ENCODE measurements around the gene CFI. TPM values are rescaled to one million over a fixed set of nuclear protein-coding genes. Genes with fewer than 3 reads are reported as not detected.

Gene CFI
- total and polyA plus RNA-seq, 2 of the 8 experiments (the other 6 are each of a cell fraction or from before 2014, with no cell fraction given): not detected

GRCh38 chr4:109821185-109821584 is 19.4 kb upstream of the CFI start:
- H3K27me3 ChIP-seq (replicated peaks in 1 of 4; ENCODE audit: control insufficient read depth in 3 of 4, extremely low read depth in 1 of 4, insufficient read depth in 3 of 4, low read length in 3 of 4): no peaks in the 10 kb centered on the region
- peaks cover 3% of the 10 kb centered on the region for H3K23me2 ChIP-seq (ENCODE audit: low read depth, low read length)
- WGBS, 2 experiments (ENCODE audit: extremely low coverage in 1 of 2, insufficient coverage in 1 of 2, insufficient read length in 1 of 2, insufficient replicate concordance in 2 of 2, low coverage in 1 of 2, low lambda C conversion rate in 2 of 2, missing lambda C conversion rate in 1 of 2): 93% methylated on average over 2 of the region's 2 CpGs; no CpG with 5 or more reads in 1 of the 2 experiments
- H3K4ac ChIP-seq (replicated peaks; ENCODE audit: insufficient read length, low read depth, low read length): no peak overlapping the region
- no peak overlapping the region for H2AK5ac ChIP-seq (ENCODE audit: low read depth, low read length)
- H3K4me1 ChIP-seq (replicated peaks in 1 of 4; ENCODE audit: control insufficient read depth in 3 of 4, insufficient read depth in 4 of 4, low read length in 3 of 4): no peaks in the 10 kb centered on the region; a peak in 1 of 7 replicates
- FAIRE-seq (no peak), DNase-seq (ENCODE audit: low read depth in 1 of 2, low spot score in 2 of 2) (no peak)
- H3K79me2 ChIP-seq (ENCODE audit: control insufficient read depth in 1 of 2, insufficient read depth in 2 of 2, low read length in 2 of 2): peaks cover 8 to 50% of the 10 kb centered on the region in 2 experiments
- no peak overlapping the region for H3K56ac ChIP-seq (replicated peaks; ENCODE audit: insufficient read length, low read depth, low read length)
- no peak overlapping the region for H3K27ac ChIP-seq (ENCODE audit: low read depth, low read length)
- peaks cover 10 to 85% (median 45%) of the 10 kb centered on the region in 4 experiments for H3K36me3 ChIP-seq (ENCODE audit: control insufficient read depth in 2 of 4, insufficient read depth in 4 of 4, low read length in 3 of 4)
- H2BK12ac ChIP-seq (ENCODE audit: low read depth, low read length): no peak overlapping the region
- H4K20me1 ChIP-seq (replicated peaks in 1 of 2; ENCODE audit: control insufficient read depth in 1 of 2, insufficient read depth in 2 of 2, low read length in 2 of 2): peaks cover 0 to 2% of the 10 kb centered on the region in 2 experiments
- H3K9ac ChIP-seq (replicated peaks in 1 of 4; ENCODE audit: extremely low read depth in 1 of 4, low read depth in 3 of 4, low read length in 3 of 4): no peak overlapping the region
- H3K18ac ChIP-seq (ENCODE audit: extremely low read depth, low read length): no peak overlapping the region
- H2BK20ac ChIP-seq (ENCODE audit: low read length): no peak overlapping the region
- H3K9me3 ChIP-seq (ENCODE audit: insufficient read depth in 2 of 2, low read depth in 1 of 2, low read length in 1 of 2): no peaks in the 10 kb centered on the region
- POLR2A ChIA-PET (ENCODE audit: partially characterized antibody): interaction anchor here (0.7 kb wide), 1 partner anchor 264 kb away, joined by 3 read pairs; no protein-coding TSS in a partner anchor
- H3K4me3 ChIP-seq (ENCODE audit: extremely low read depth in 1 of 4, insufficient read depth in 2 of 4, low read depth in 3 of 4, low read length in 4 of 4): no peak overlapping the region
- H4K8ac ChIP-seq (ENCODE audit: extremely low read depth, insufficient read depth, low read length): no peak overlapping the region
- H2AFZ ChIP-seq (ENCODE audit: low read length): no peak overlapping the region
- no peak overlapping the region for H4K5ac ChIP-seq (ENCODE audit: insufficient read length, low read depth, low read length)
- no peak overlapping the region for H3K14ac ChIP-seq (ENCODE audit: insufficient read length)
- no peak overlapping the region for H2BK120ac ChIP-seq (replicated peaks; ENCODE audit: low read depth, low read length)
- no peak overlapping the region for H4K91ac ChIP-seq (replicated peaks; ENCODE audit: insufficient read length, low read length)
- H2BK5ac ChIP-seq (ENCODE audit: low read depth, low read length): no peak overlapping the region
- CTCF ChIA-PET (ENCODE audit: partially characterized antibody): no interaction called here
- peaks cover 3% of the 10 kb centered on the region for H3K79me1 ChIP-seq (ENCODE audit: low read depth, low read length)
- no peak overlapping the region for H2BK15ac ChIP-seq (ENCODE audit: low read length)
- H3K4me2 ChIP-seq (ENCODE audit: insufficient read depth in 1 of 2, low read depth in 2 of 2, low read length in 2 of 2): no peak overlapping the region
- H3K23ac ChIP-seq (ENCODE audit: insufficient read length): no peak overlapping the region
- no peak for TF ChIP-seq EZH2 (IDR thresholded peaks at IDR 0.05; ENCODE audit: low read depth, low read length, severe bottlenecking)
- no peak for TF ChIP-seq POU5F1 (IDR thresholded peaks at IDR 0.05; ENCODE audit: low read depth, low read length)
- TF ChIP-seq GABPA (IDR thresholded peaks at IDR 0.05; ENCODE audit: borderline replicate concordance, insufficient read depth, low read length): no peak
- no peak for TF ChIP-seq SP2 (IDR thresholded peaks at IDR 0.05; ENCODE audit: low read length)
- no peak for TF ChIP-seq CHD1 (IDR thresholded peaks at IDR 0.05; ENCODE audit: low read depth, low read length)
- TF ChIP-seq, protein P1, sequence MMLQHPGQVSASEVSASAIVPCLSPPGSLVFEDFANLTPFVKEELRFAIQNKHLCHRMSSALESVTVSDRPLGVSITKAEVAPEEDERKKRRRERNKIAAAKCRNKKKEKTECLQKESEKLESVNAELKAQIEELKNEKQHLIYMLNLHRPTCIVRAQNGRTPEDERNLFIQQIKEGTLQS (IDR thresholded peaks at IDR 0.05; ENCODE audit: insufficient read depth, low read depth, low read length): no peak
- TF ChIP-seq SP1 (IDR thresholded peaks at IDR 0.05; ENCODE audit: low read depth, low read length): no peak
- TF ChIP-seq RFX5 (IDR thresholded peaks at IDR 0.05; ENCODE audit: borderline replicate concordance, low read depth, low read length): no peak
- TF ChIP-seq, protein P2, sequence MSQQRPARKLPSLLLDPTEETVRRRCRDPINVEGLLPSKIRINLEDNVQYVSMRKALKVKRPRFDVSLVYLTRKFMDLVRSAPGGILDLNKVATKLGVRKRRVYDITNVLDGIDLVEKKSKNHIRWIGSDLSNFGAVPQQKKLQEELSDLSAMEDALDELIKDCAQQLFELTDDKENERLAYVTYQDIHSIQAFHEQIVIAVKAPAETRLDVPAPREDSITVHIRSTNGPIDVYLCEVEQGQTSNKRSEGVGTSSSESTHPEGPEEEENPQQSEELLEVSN (IDR thresholded peaks at IDR 0.05): no peak
- no peak for TF ChIP-seq SUZ12 (IDR thresholded peaks at IDR 0.05; ENCODE audit: low read length)
- no peak for TF ChIP-seq TAF1 (IDR thresholded peaks at IDR 0.05; ENCODE audit: low read depth, low read length)
- no peak for TF ChIP-seq CBX8 (IDR thresholded peaks at IDR 0.05; ENCODE audit: borderline replicate concordance, low read depth, low read length)

Data from H1 (cell line).